DOHH2 (cell line): ENCODE measurements around the gene ATP10A.

Experiments
- H3F3A ChIP-seq: fragments of 200-600 bp; sonication (generic), shearing (Covaris generic); 2 replicates; pipeline ENCODE4 v1.6.0; 2016; ENCODE audit warnings: antibody characterized with exemption, mild to moderate bottlenecking; ENCODE audit not compliant: control insufficient read depth, insufficient read depth
- H3K27ac ChIP-seq: fragments of 200-600 bp; sonication (generic); 2 replicates; pipeline ENCODE4 v1.5.1; 2014; ENCODE audit warnings: low read depth, mild to moderate bottlenecking, low read length, moderate library complexity
- H3K27me3 ChIP-seq: fragments of 200-600 bp; sonication (generic); 2 replicates; pipeline ENCODE4 v1.6.1; 2014; ENCODE audit warnings: mild to moderate bottlenecking, low read length, mixed read lengths; ENCODE audit not compliant: control insufficient read depth
- H3K36me3 ChIP-seq: fragments of 200-600 bp; sonication (generic); 2 replicates; pipeline ENCODE4 v1.6.1; 2014; ENCODE audit warnings: mild to moderate bottlenecking, low read length, moderate library complexity, mixed read lengths; ENCODE audit not compliant: control insufficient read depth
- H3K4me1 ChIP-seq: fragments of 200-600 bp; sonication (generic); 2 replicates; pipeline ENCODE4 v1.6.1; 2014; ENCODE audit warnings: mild to moderate bottlenecking, low read length, mixed read lengths; ENCODE audit not compliant: control insufficient read depth
- H3K4me2 ChIP-seq: fragments of 200-600 bp; sonication (generic); 2 replicates; pipeline ENCODE4 v1.6.0; 2014; ENCODE audit warnings: mild to moderate bottlenecking, low read length, moderate library complexity
- H3K4me3 ChIP-seq: fragments of 200-600 bp; sonication (generic); 2 replicates; pipeline ENCODE4 v1.5.1; 2014; ENCODE audit warnings: mild to moderate bottlenecking, low read length, mixed read lengths
- H3K79me2 ChIP-seq: fragments of 200-600 bp; sonication (generic); 2 replicates; pipeline ENCODE4 v1.6.1; 2014; ENCODE audit warnings: mild to moderate bottlenecking, low read length, mixed read lengths; ENCODE audit not compliant: control insufficient read depth
- H3K9me2 ChIP-seq: fragments of 200-600 bp; sonication (generic); replicated peaks from 2 replicates; pipeline ENCODE4 v1.6.1; 2014; ENCODE audit warnings: mild to moderate bottlenecking, low read length, mixed read lengths; ENCODE audit not compliant: control insufficient read depth
- H3K9me3 ChIP-seq: fragments of 200-600 bp; sonication (generic); 2 replicates; pipeline ENCODE4 v1.6.1; 2014; ENCODE audit warnings: antibody characterized with exemption, low read length, mixed read lengths; ENCODE audit not compliant: control insufficient read depth, insufficient read depth
- H4K20me1 ChIP-seq: fragments of 200-600 bp; sonication (generic); 2 replicates; pipeline ENCODE4 v1.6.0; 2014; ENCODE audit warnings: low read depth, mild to moderate bottlenecking, antibody characterized with exemption, low read length, moderate library complexity; ENCODE audit not compliant: control insufficient read depth, insufficient read depth
- EZH2phosphoT487 ChIP-seq: fragments of 200-600 bp; sonication (generic); IDR thresholded peaks from 2 replicates; pipeline ENCODE4 v1.6.1; 2017; ENCODE audit warnings: borderline replicate concordance, mild to moderate bottlenecking, antibody characterized with exemption, low read length, moderate library complexity, mixed read lengths
- TF ChIP-seq, protein P1 (sequence below): fragments of 200-600 bp; sonication (generic); IDR thresholded peaks from one replicate; pipeline ENCODE4 v1.5.1; 2014; ENCODE audit warnings: antibody characterized with exemption, mild to moderate bottlenecking, low read depth, low read length; ENCODE audit not compliant: poor library complexity, severe bottlenecking

The ATP10A gene

DNA sequence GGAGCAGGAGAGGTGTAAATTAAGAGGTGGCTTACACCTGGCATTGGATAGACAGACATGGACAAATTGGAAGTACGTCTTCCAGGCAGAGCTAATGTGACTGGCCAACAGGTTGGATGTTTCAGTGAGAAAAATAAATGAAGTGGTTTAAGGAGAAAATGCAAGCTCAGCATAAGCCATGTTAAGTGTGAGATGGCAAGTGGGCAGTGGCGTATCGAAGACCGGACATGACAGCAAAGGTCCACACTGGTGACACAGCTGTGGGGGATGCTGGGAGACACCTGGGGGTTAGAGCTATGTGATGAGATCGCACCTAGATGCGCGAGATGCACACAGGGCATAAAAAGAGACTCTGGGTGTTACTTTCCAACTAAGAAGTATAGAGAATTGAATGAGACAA lies 3.7 kb upstream of the ATP10A start:
- H4K20me1 ChIP-seq, result no peaks in the 10 kb centered on the region
- TF ChIP-seq EZH2phosphoT487, result no peak
- TF ChIP-seq, protein P1, sequence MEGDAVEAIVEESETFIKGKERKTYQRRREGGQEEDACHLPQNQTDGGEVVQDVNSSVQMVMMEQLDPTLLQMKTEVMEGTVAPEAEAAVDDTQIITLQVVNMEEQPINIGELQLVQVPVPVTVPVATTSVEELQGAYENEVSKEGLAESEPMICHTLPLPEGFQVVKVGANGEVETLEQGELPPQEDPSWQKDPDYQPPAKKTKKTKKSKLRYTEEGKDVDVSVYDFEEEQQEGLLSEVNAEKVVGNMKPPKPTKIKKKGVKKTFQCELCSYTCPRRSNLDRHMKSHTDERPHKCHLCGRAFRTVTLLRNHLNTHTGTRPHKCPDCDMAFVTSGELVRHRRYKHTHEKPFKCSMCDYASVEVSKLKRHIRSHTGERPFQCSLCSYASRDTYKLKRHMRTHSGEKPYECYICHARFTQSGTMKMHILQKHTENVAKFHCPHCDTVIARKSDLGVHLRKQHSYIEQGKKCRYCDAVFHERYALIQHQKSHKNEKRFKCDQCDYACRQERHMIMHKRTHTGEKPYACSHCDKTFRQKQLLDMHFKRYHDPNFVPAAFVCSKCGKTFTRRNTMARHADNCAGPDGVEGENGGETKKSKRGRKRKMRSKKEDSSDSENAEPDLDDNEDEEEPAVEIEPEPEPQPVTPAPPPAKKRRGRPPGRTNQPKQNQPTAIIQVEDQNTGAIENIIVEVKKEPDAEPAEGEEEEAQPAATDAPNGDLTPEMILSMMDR, result no peak
- H3K27me3 ChIP-seq, result no peaks in the 10 kb centered on the region
- no peak overlapping the region for H3K4me2 ChIP-seq
- H3K4me1 ChIP-seq, result no peaks in the 10 kb centered on the region
- H3K4me3 ChIP-seq, result no peak overlapping the region
- no peaks in the 10 kb centered on the region for H3K9me2 ChIP-seq
- H3K36me3 ChIP-seq, result no peaks in the 10 kb centered on the region
- H3K9me3 ChIP-seq, result peaks cover 30% of the 10 kb centered on the region; the same call in 1 of the 2 replicates
- no peak overlapping the region for H3K27ac ChIP-seq
- no peaks in the 10 kb centered on the region for H3K79me2 ChIP-seq
- H3F3A ChIP-seq, result no peaks in the 10 kb centered on the region

DNA sequence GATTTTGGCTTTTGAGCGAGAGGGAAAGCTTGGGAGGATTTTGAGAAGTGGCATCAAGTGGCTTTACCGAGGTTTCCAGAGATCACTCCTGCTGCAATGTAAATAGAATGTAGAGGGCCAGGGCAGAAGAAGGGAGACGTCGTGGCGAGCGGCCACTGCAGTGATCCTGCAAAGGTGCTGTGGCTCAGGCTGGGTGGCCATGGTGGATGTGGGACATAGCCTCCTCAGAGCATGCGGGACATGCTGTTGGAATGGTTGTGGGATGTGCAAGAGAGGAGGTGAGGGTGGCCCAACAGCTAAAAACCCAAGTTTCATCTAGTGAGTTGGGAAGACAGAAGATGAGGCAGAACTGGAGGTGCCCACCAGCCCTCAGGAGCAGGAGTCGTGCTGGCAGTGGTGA lies 3.1 kb upstream of the ATP10A start:
- H3K27me3 ChIP-seq, result no peaks in the 10 kb centered on the region
- TF ChIP-seq, protein P1, result no peak
- no peak for TF ChIP-seq EZH2phosphoT487
- H3F3A ChIP-seq, result no peaks in the 10 kb centered on the region

DNA sequence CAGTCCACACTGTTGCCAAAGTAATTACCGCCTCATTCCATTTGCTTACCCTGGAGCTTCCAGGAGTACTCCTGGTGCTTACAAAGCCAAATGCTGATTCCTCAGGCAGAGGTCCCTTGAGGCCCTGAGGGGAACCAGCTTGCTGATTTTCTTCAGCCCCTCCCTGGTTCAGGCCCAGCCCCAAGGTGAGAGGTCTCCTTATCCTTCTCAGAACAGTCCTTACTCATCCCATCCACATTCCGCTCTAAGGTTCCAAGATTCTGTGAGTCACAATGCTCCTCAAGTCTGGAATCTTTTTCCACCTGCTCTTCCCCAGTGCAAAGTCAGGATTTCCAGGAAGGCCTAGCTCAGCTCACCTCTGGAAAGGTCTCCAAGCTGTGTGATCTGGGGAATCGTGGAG lies 1.8 kb upstream of the ATP10A start:
- Histone ChIP-seq H3K9me3 (peaks cover 43% of the 10 kb centered on the region; the same call in 1 of the 2 replicates), H3K4me1 (no peaks in the 10 kb centered on the region), H3K79me2 (no peaks in the 10 kb centered on the region), H3K4me2 (no peak overlapping the region), H3K27me3 (no peaks in the 10 kb centered on the region), H3K27ac (no peak overlapping the region), H3K9me2 (no peaks in the 10 kb centered on the region), H3F3A (no peaks in the 10 kb centered on the region), H3K36me3 (no peaks in the 10 kb centered on the region), H4K20me1 (no peaks in the 10 kb centered on the region), H3K4me3 (no peak overlapping the region)
- TF ChIP-seq, protein P1, result no peak
- no peak for TF ChIP-seq EZH2phosphoT487

More for the DNA sequence above, 3.1 kb upstream of the ATP10A start:
- Histone ChIP-seq H3K4me3 (no peak overlapping the region), H3K36me3 (no peaks in the 10 kb centered on the region), H3K9me3 (peaks cover 35% of the 10 kb centered on the region; the same call in 1 of the 2 replicates), H3K4me2 (no peak overlapping the region), H3K4me1 (no peaks in the 10 kb centered on the region), H3K27ac (no peak overlapping the region), H3K79me2 (no peaks in the 10 kb centered on the region), H4K20me1 (no peaks in the 10 kb centered on the region), H3K9me2 (no peaks in the 10 kb centered on the region)
